Measurements from ENCODE around the gene COPB1.

COPB1 gene

DNA sequence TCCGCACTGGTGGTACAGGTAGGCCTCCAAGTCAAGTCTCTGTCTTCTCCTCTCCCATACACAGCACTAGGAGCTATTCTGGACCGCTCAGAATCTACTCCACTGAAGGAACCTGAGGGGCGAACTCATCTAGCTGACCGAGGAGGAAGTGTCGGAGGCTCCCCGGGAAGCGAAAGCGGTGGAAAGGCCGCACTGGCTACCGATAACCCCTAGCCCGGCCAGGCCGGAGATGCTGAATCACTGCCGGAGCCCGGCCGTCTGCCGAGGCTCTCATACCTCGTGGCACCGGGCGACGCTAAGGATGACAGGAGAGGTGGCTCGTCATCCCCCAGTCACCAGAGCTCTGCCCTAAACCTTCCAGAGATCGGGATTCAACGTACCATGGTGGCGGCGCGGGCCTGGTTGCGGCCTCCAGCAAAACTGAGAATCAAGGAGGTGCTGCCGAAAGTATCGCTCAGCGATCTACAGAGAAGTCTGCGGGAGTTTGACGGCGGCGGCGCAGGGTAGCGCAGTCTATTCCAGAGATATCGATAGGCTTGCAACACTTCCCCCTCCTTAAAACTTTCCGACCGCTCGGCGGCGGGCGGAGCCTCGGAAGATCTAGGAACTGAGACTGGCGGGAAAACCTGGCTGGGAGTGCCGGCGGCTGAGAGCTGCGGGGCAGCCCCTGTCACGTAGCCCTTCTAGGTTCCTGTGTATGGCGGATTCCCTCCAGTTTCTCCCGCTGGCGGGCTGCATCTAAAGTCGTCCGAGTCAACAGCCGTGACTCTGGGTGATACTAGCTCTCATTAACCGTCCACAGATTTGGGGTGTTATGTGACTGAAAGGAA, 20.5 kb upstream of the COPB1 start, which contains the start of gene PSMA1:
Gene PSMA1, minus strand, starts transcription at position 470 of the 830 bp plus-strand sequence. Its CDS starts 87 bp downstream, at position 383.
- H3K4me3 ChIP-seq (ENCODE audit: low read depth in 1 of 2, low read length in 2 of 2), result peak within 1 kb of the TSS; percentile 83 to 88
- H4K20me1 ChIP-seq (ENCODE audit: insufficient read depth, low read length), result peaks cover 3% of the 10 kb centered on the region; the same call in 1 of the 2 replicates
- ATAC-seq (ENCODE audit: insufficient read depth, low read depth) (peak; percentile 91), DNase-seq (peak; percentile 97)
- H3K27ac ChIP-seq (ENCODE audit: low read length), result peak within 1 kb of the TSS; percentile 92
- peaks cover 54% of the 10 kb centered on the region for H3K79me2 ChIP-seq (ENCODE audit: insufficient read depth, low read length)
- peak within 1 kb of the TSS; percentile 82 for H2AFZ ChIP-seq (ENCODE audit: low read depth, low read length)
- H3K4me2 ChIP-seq (ENCODE audit: insufficient read depth, low read length), result peak within 1 kb of the TSS; percentile 71
- no peaks in the 10 kb centered on the region for H3K9me3 ChIP-seq (ENCODE audit: insufficient read depth, low read length, severe bottlenecking)
- H3K4me1 ChIP-seq (ENCODE audit: insufficient read depth, low read length), result peaks cover 37% of the 10 kb centered on the region
- TF ChIP-seq EZH2 (IDR thresholded peaks at IDR 0.05; ENCODE audit: borderline replicate concordance, low read depth, low read length, severe bottlenecking), result no peak
- TF ChIP-seq, protein P1, sequence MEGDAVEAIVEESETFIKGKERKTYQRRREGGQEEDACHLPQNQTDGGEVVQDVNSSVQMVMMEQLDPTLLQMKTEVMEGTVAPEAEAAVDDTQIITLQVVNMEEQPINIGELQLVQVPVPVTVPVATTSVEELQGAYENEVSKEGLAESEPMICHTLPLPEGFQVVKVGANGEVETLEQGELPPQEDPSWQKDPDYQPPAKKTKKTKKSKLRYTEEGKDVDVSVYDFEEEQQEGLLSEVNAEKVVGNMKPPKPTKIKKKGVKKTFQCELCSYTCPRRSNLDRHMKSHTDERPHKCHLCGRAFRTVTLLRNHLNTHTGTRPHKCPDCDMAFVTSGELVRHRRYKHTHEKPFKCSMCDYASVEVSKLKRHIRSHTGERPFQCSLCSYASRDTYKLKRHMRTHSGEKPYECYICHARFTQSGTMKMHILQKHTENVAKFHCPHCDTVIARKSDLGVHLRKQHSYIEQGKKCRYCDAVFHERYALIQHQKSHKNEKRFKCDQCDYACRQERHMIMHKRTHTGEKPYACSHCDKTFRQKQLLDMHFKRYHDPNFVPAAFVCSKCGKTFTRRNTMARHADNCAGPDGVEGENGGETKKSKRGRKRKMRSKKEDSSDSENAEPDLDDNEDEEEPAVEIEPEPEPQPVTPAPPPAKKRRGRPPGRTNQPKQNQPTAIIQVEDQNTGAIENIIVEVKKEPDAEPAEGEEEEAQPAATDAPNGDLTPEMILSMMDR (IDR thresholded peaks at IDR 0.05; ENCODE audit: borderline replicate concordance, extremely low read depth, low read length, poor library complexity, severe bottlenecking), result peak; percentile 15
- H3K27me3 ChIP-seq (ENCODE audit: insufficient read depth, low read length, poor library complexity), result no peaks in the 10 kb centered on the region
- peak within 1 kb of the TSS; percentile 91 for H3K9ac ChIP-seq (ENCODE audit: low read depth, low read length)
- H3K36me3 ChIP-seq (ENCODE audit: insufficient read depth, low read length), result peaks cover 38% of the 10 kb centered on the region

DNA sequence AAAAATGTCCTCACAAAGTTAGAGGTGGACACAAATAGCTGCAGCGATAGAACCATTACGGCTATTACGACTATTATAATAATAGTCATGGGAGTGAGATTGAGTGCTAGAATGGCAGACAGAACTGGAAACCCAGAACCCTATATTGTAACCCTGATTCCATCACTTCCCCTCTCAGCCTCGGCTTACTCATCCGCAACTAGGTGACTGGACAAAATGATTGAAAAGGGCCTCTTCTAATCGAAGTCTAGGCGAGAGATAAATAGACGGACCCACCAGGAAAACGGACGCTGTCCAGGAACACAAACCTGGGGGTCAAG, 19.9 kb upstream of the COPB1 start:
- Histone ChIP-seq H3K9me3 (ENCODE audit: insufficient read depth, low read length, severe bottlenecking) (no peaks in the 10 kb centered on the region), H3K4me3 (ENCODE audit: low read depth in 1 of 2, low read length in 2 of 2) (peak overlapping the region; percentile 83 to 88), H3K9ac (ENCODE audit: low read depth, low read length) (peak overlapping the region; percentile 91), H3K27ac (ENCODE audit: low read length) (peak overlapping the region; percentile 92), H3K79me2 (ENCODE audit: insufficient read depth, low read length) (peaks cover 59% of the 10 kb centered on the region), H3K4me2 (ENCODE audit: insufficient read depth, low read length) (peak overlapping the region; percentile 71), H3K4me1 (ENCODE audit: insufficient read depth, low read length) (peaks cover 42% of the 10 kb centered on the region), H3K36me3 (ENCODE audit: insufficient read depth, low read length) (peaks cover 44% of the 10 kb centered on the region), H3K27me3 (ENCODE audit: insufficient read depth, low read length, poor library complexity) (no peaks in the 10 kb centered on the region), H2AFZ (ENCODE audit: low read depth, low read length) (peak overlapping the region; percentile 82), H4K20me1 (ENCODE audit: insufficient read depth, low read length) (peaks cover 3% of the 10 kb centered on the region; the same call in 1 of the 2 replicates)
- peak; percentile 10 for ATAC-seq (ENCODE audit: insufficient read depth, low read depth)
- DNase-seq, result no peak
- TF ChIP-seq, protein P1 (IDR thresholded peaks at IDR 0.05; ENCODE audit: borderline replicate concordance, extremely low read depth, low read length, poor library complexity, severe bottlenecking), result no peak
- no peak for TF ChIP-seq EZH2 (IDR thresholded peaks at IDR 0.05; ENCODE audit: borderline replicate concordance, low read depth, low read length, severe bottlenecking)

DNA sequence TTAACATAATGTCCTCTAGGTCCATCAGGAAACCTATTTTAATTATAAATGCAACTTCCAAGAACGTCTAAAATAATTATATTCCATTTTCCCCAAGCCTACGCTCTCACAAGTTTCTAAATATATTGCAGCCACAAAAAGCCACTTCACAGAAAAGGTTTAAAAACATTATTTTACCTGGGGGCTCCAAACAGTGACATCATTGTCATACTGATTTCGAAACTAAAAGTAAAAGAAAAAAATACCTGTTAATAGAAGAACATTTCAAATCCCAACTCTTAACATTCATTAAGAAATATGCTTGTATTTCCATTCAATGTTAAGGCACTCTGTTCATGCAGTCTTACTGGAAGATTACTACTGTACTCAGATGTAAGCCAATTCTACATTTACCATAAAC, 19.2 kb upstream of the COPB1 start:
- Histone ChIP-seq H3K27ac (ENCODE audit: low read length) (peak overlapping the region; percentile 92), H3K27me3 (ENCODE audit: insufficient read depth, low read length, poor library complexity) (no peaks in the 10 kb centered on the region)
- ATAC-seq (ENCODE audit: insufficient read depth, low read depth), result no peak

More for the DNA sequence above, 19.2 kb upstream of the COPB1 start:
- peaks cover 51% of the 10 kb centered on the region for H3K36me3 ChIP-seq (ENCODE audit: insufficient read depth, low read length)
- no peak overlapping the region for H2AFZ ChIP-seq (ENCODE audit: low read depth, low read length)
- H4K20me1 ChIP-seq (ENCODE audit: insufficient read depth, low read length), result peaks cover 3% of the 10 kb centered on the region; the same call in 1 of the 2 replicates
- peaks cover 66% of the 10 kb centered on the region for H3K79me2 ChIP-seq (ENCODE audit: insufficient read depth, low read length)
- no peaks in the 10 kb centered on the region for H3K9me3 ChIP-seq (ENCODE audit: insufficient read depth, low read length, severe bottlenecking)
- H3K4me3 ChIP-seq (ENCODE audit: low read depth in 1 of 2, low read length in 2 of 2), result peak overlapping the region; percentile 83 to 88
- no peak for DNase-seq
- peaks cover 43% of the 10 kb centered on the region for H3K4me1 ChIP-seq (ENCODE audit: insufficient read depth, low read length)
- H3K4me2 ChIP-seq (ENCODE audit: insufficient read depth, low read length), result peak overlapping the region; percentile 71
- H3K9ac ChIP-seq (ENCODE audit: low read depth, low read length), result peak overlapping the region; percentile 91
- TF ChIP-seq, protein P1 (IDR thresholded peaks at IDR 0.05; ENCODE audit: borderline replicate concordance, extremely low read depth, low read length, poor library complexity, severe bottlenecking), result no peak
- TF ChIP-seq EZH2 (IDR thresholded peaks at IDR 0.05; ENCODE audit: borderline replicate concordance, low read depth, low read length, severe bottlenecking), result no peak

All from DND-41 (cell line).